Lung (tissue), 12 donors: Measurements from ENCODE around the gene MCM3. TPM values are rescaled to one million over a fixed set of nuclear protein-coding genes. Genes with fewer than 3 reads are reported as not detected.

Experiments
- ATAC-seq: fragments of 200-7000 bp; cut with Tn5 transposase; one replicate; pipeline ENCODE4 v1.9.1; 2020; ENCODE audit warnings: moderate number of reproducible peaks; ENCODE audit not compliant: insufficient read depth, low FRiP score
- DNase-seq, 3 donors: peaks; one replicate each; pipeline ENCODE4 v3.0.0-alpha.2; 2013 to 2017
- H3K27ac ChIP-seq, 2 donors: one replicate each; pipeline ENCODE4 v1.5.1; 2013; ENCODE audit warnings: mild to moderate bottlenecking in 2 of 2, moderate library complexity in 2 of 2, control low read depth in 1 of 2, inconsistent platforms in 1 of 2, low read depth in 1 of 2, low read length in 1 of 2
- H3K27me3 ChIP-seq, 3 donors: one replicate each; pipeline ENCODE4 v1.5.1; 2013; ENCODE audit warnings: low read length in 2 of 3; ENCODE audit not compliant: control insufficient read depth in 3 of 3, insufficient read depth in 3 of 3
- H3K36me3 ChIP-seq, 4 donors: one replicate each; pipeline ENCODE4 v1.5.1; 2013; ENCODE audit warnings: low read length in 4 of 4, mild to moderate bottlenecking in 1 of 4, moderate library complexity in 1 of 4; ENCODE audit not compliant: control insufficient read depth in 4 of 4, insufficient read depth in 4 of 4
- H3K4me1 ChIP-seq, 5 donors: one replicate each; pipeline ENCODE4 v1.5.1; 2013; ENCODE audit warnings: low read length in 5 of 5, mild to moderate bottlenecking in 2 of 5, moderate library complexity in 1 of 5; ENCODE audit not compliant: control insufficient read depth in 5 of 5, insufficient read depth in 5 of 5
- H3K4me3 ChIP-seq: one replicate; pipeline ENCODE4 v1.5.1; 2013; ENCODE audit warnings: mild to moderate bottlenecking, control low read depth, moderate library complexity
- H3K9ac ChIP-seq, 2 donors: one replicate each; pipeline ENCODE4 v1.5.1; 2013; ENCODE audit warnings: low read length in 2 of 2, control low read depth in 1 of 2; ENCODE audit not compliant: insufficient read depth in 1 of 2
- H3K9me3 ChIP-seq, 4 donors: one replicate each; pipeline ENCODE4 v1.5.1; 2013; ENCODE audit warnings: low read length in 3 of 4, mild to moderate bottlenecking in 1 of 4, moderate library complexity in 1 of 4; ENCODE audit not compliant: control insufficient read depth in 4 of 4, insufficient read depth in 3 of 4
- CTCF ChIP-seq: IDR thresholded peaks from 2 replicates; pipeline ENCODE4 v1.5.1; 2012; ENCODE audit warnings: mild to moderate bottlenecking; ENCODE audit errors: control extremely low read depth, extremely low read depth
- WGBS, 2 donors: extraction: QIAGEN DNeasy Blood & Tissue Kit; methylation state at CpG; one replicate each; pipeline ENCODE4 v1.1.7; 2013; 5-methylcytosine and 5-hydroxymethylcytosine counted together
- polyA plus RNA-seq, 2 donors: library from polyadenylated mRNA; stranded (reverse); fragments of 200-250 nt; gene quantifications; one replicate each; pipeline ENCODE4 v1.2.1, GENCODE V29; 2013
- total RNA-seq, 2 donors: library from RNA; depleted of rRNA in 1 of 2; stranded (reverse); fragments of >200 nt in 1 of 2; gene quantifications; one replicate each; pipeline ENCODE4 v1.2.1, GENCODE V29; 2014 to 2021
- donor health status: control.
- donor health status: control.
- donor health status: Bipolar disorder and iron deficiency.
- donor health status: healthy.
- donor health status: DM: yes; HTN: yes; CAD: no.

Gene MCM3
- total and polyA plus RNA-seq, 4 donors, result 19.9 to 40.8 (median 34.1) TPM

GRCh38 chr6:52276130-52276529 lies 8.4 kb downstream of the MCM3 start:
- peaks cover 0 to 4% (median 0%) of the 10 kb centered on the region in 5 donors for H3K4me1 ChIP-seq
- 95% methylated on average over 10 of the region's 10 CpGs for WGBS, 2 donors
- H3K4me3 ChIP-seq, result no peak overlapping the region
- H3K27ac ChIP-seq, result no peak overlapping the region
- H3K27me3 ChIP-seq, result no peaks in the 10 kb centered on the region
- TF ChIP-seq CTCF, result no peak
- ATAC-seq (no peak), DNase-seq (no peak)
- H3K9ac ChIP-seq, result no peak overlapping the region
- H3K36me3 ChIP-seq, result peaks cover 29 to 57% (median 43%) of the 10 kb centered on the region in 4 donors
- H3K9me3 ChIP-seq, result no peaks in the 10 kb centered on the region

DNA sequence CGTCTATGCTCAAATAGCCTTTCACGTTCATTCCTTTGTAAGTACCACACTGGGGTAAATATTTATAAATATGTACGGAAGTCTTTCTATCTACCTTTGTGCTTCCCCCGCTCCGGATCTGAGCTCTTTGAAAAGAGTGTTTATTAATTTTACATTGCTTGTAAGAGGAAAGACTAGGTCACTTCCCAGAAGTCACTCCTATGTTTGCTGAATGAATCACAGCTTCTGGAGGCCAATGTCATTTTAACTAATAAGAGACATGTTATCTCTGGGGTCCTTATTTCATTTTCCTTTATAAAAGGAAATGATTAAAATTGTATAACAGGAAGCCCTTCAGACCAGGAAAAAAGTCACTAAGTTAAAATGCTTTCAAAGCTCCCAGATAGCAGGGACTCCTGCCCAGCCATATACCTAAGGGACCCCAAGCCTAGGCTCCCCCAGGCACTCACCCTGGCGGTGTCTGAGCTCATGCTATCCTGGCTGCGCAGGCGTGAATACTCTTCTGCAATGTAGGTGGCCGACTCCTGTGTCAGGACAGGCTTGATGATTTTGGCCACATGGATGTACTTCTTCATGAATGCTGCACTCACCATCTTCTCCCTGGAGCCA lies 12.6 kb downstream of the MCM3 start:
- Histone ChIP-seq H3K4me3 (no peak overlapping the region), H3K9ac (no peak overlapping the region), H3K4me1 (peaks cover 0 to 5% (median 0%) of the 10 kb centered on the region in 5 donors), H3K36me3 (peaks cover 26 to 54% (median 35%) of the 10 kb centered on the region in 4 donors), H3K9me3 (no peaks in the 10 kb centered on the region), H3K27me3 (no peaks in the 10 kb centered on the region), H3K27ac (peak overlapping the region; percentile 7 to 80)
- DNase-seq (no peak), ATAC-seq (peak; percentile 71)
- WGBS, 2 donors, result 68 to 85% methylated on average over 9 of the region's 9 CpGs
- TF ChIP-seq CTCF, result no peak

DNA sequence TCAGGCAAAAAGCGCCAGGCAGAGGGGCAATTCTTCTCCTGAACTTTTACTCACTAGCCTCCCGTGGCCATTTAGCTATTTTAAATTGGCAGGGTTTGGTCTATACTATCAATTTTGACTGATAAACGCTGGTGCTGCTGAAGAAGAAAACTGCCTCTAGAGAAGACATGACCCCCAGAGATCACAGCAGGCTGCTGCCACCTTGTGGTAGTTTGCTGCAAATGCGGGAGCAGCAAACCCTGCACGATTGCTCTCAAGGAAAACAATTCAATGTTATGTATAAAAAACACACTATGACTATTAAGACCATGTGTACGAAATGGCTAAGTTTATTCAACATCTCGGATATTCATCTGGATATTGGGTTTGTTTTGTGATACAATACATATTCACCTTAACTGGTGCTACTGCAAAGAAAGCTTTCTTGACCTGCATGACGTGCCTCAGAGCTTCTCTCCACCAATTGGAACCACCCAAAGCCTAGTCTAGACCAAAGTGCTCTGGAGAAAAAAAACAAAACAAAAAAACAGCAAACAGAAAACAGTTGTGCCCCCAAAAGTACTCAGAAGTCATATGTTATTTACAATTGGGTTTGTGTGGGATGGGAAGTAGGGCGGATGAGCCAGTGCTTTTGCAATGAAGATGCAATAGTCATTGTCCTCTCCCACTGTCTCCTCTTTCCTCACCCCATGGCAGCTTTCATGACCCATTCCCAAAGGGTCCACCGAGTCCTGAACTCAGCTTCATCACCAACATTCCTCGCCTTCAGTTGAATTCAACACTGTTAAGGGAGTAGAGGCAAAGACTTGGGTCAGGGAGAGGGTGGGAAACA lies 20.6 kb downstream of the MCM3 start:
- Histone ChIP-seq H3K4me1 (no peaks in the 10 kb centered on the region), H3K27ac (no peak overlapping the region), H3K4me3 (no peak overlapping the region), H3K9me3 (no peaks in the 10 kb centered on the region), H3K9ac (no peak overlapping the region), H3K36me3 (peaks cover 33 to 39% (median 36%) of the 10 kb centered on the region in 4 donors), H3K27me3 (no peaks in the 10 kb centered on the region)
- 49 to 52% methylated on average over 11 of the region's 11 CpGs for WGBS, 2 donors
- peak; percentile 74 for TF ChIP-seq CTCF
- DNase-seq (peak; percentile 67 to 76 (median 73)), ATAC-seq (peak; percentile 85)
